Upper lobe of right lung (tissue), 1 donor: ENCODE measurements around the gene TYW1B. TPM values are rescaled to one million over a fixed set of nuclear protein-coding genes. Genes with fewer than 3 reads are reported as not detected.
"Not testable (repeated sequence)": the region's sequence is repeated elsewhere in the genome, so short reads cannot be mapped to it uniquely, and the experiment has no call there.

Source experiments
- ATAC-seq: fragments of 200-7000 bp; cut with Tn5 transposase; one replicate; pipeline ENCODE4 v1.9.1; 2020; ENCODE audit warnings: mild to moderate bottlenecking, moderate library complexity
- DNase-seq: peaks from one replicate; pipeline ENCODE4 v3.0.0-alpha.2; 2020
- H3K27ac ChIP-seq: fragments of 200-600 bp; one replicate; pipeline ENCODE4 v1.8.0; 2022
- H3K27me3 ChIP-seq: fragments of 200-600 bp; one replicate; pipeline ENCODE4 v1.8.0; 2022; ENCODE audit warnings: mild to moderate bottlenecking
- H3K36me3 ChIP-seq: fragments of 200-600 bp; one replicate; pipeline ENCODE4 v1.8.0; 2022
- H3K4me1 ChIP-seq: fragments of 200-600 bp; one replicate; pipeline ENCODE4 v1.8.0; 2022
- H3K4me3 ChIP-seq: fragments of 200-600 bp; one replicate; pipeline ENCODE4 v1.8.0; 2022; ENCODE audit warnings: mild to moderate bottlenecking
- H3K9me3 ChIP-seq: fragments of 200-600 bp; one replicate; pipeline ENCODE4 v1.8.0; 2022
- intact Hi-C: fragments of 100-400 bp; cut with DNase I; formaldehyde crosslinking; loops from one replicate; pipeline ENCODE4 v1.11.0; 2022
- total RNA-seq: library from RNA; stranded (reverse); fragmentation: NEBNext Ultra II Directional; extraction: Animal tissue kit (Norgen Biotek cat#: 25700); gene quantifications from one replicate; pipeline ENCODE4 v1.2.1, GENCODE V29; 2021
- TF ChIP-seq, protein P1 (sequence below): fragments of 200-600 bp; IDR thresholded peaks from one replicate; pipeline ENCODE4 v1.8.0; 2022; ENCODE audit warnings: antibody characterized with exemption
- donor health status: DM: no; HTN: yes; CAD: no; lungs with severe emphysema.

Gene TYW1B
- total RNA-seq, 1 donor from 2014 or later: 6.7 TPM

DNA sequence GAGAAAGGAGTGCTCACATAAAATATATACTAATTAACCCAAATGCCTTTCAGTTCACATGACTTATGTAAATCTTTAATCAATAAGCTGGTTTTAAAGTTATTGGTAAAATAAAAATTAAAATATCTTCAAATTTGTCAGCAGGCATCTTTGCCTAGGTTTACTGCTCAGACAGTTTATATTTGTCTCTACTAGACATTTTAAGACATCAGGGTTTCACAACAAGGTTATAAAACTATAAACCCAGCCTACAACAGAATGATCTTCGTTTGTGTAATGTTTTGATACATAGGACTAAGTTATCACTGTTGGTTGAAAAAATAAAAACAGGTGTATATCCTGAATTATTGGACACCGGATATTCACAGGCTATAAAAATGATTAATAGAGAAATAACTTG lies 67.4 kb downstream of the TYW1B start:
- no peak overlapping the region for H3K4me3 ChIP-seq
- H3K27ac ChIP-seq: no peak overlapping the region
- H3K36me3 ChIP-seq: no peaks in the 10 kb centered on the region
- no peaks in the 10 kb centered on the region for H3K9me3 ChIP-seq
- no peaks in the 10 kb centered on the region for H3K27me3 ChIP-seq
- TF ChIP-seq, protein P1, sequence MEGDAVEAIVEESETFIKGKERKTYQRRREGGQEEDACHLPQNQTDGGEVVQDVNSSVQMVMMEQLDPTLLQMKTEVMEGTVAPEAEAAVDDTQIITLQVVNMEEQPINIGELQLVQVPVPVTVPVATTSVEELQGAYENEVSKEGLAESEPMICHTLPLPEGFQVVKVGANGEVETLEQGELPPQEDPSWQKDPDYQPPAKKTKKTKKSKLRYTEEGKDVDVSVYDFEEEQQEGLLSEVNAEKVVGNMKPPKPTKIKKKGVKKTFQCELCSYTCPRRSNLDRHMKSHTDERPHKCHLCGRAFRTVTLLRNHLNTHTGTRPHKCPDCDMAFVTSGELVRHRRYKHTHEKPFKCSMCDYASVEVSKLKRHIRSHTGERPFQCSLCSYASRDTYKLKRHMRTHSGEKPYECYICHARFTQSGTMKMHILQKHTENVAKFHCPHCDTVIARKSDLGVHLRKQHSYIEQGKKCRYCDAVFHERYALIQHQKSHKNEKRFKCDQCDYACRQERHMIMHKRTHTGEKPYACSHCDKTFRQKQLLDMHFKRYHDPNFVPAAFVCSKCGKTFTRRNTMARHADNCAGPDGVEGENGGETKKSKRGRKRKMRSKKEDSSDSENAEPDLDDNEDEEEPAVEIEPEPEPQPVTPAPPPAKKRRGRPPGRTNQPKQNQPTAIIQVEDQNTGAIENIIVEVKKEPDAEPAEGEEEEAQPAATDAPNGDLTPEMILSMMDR: no peak
- intact Hi-C loops: no loop called here
- ATAC-seq (no peak), DNase-seq (no peak)
- H3K4me1 ChIP-seq: no peaks in the 10 kb centered on the region

DNA sequence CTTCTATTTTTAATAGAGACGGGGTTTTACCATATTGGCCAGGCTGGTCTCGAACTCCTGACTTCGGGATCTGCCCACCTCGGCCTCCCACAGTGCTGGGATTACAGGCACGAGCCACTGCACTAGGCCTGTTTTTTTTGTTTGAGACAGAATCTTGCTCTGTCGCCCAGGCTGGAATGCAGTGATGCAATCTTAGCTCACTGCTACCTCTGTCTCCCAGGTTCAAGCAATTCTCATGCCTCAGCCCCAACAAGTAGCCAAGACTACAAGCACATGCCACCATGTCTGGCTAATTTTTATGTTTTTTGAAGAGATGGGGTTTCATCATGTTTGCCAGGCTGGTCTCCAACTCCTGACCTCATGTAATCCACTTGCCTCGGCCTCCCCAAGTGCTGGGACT lies 73.7 kb downstream of the TYW1B start:
- DNase-seq (no peak), ATAC-seq (peak; percentile 54)
- Histone ChIP-seq H3K4me3 (no peak overlapping the region), H3K4me1 (no peaks in the 10 kb centered on the region), H3K36me3 (no peaks in the 10 kb centered on the region), H3K27ac (no peak overlapping the region), H3K27me3 (no peaks in the 10 kb centered on the region), H3K9me3 (no peaks in the 10 kb centered on the region)
- intact Hi-C loops: no loop called here
- TF ChIP-seq, protein P1: no peak

DNA sequence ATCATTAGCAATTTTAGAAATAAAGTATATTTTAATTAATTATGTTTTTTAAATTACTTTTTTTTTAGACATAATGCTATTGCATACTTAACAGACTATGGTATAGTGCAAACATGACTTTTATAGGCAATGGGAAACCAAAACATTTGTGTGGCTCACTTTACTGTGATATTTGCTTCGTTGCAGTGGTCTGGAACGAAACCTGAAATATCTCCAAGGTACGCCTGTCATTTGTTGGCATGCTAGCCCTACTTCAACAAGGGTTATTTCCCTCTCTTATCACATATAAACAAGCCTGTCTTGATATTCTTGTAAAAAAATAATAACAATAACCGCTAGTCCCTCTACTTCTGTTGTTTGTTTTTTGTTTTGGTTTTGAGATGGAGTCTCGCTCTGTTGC lies 74.2 kb downstream of the TYW1B start:
- no peak for ATAC-seq
- Histone ChIP-seq H3K36me3 (no peaks in the 10 kb centered on the region), H3K27ac (no peak overlapping the region), H3K27me3 (no peaks in the 10 kb centered on the region), H3K4me3 (no peak overlapping the region), H3K4me1 (no peaks in the 10 kb centered on the region), H3K9me3 (no peaks in the 10 kb centered on the region)
- TF ChIP-seq, protein P1: no peak
- no peak for DNase-seq
- intact Hi-C loops: no loop called here

DNA sequence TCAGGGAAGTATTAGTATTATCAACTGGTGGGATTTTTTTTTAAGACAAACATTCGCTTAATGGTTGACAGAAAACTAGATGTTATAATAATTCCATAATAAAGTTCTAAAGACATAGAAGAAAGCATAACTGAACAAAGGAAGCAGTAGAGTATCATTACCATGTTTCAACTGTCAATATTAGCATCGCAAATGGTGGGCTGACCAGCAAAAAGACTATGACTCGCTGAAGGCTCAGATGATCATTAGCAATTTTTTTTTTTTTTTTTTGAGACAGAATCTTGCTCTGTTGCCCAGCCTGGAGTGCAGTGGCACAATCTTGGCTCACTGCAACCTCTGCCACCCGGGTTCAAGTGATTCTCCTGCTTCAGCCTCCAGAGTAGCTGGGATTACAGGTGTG lies 74.8 kb downstream of the TYW1B start:
- H3K4me1 ChIP-seq, H3K27me3 ChIP-seq, H3K27ac ChIP-seq, DNase-seq, ATAC-seq, H3K9me3 ChIP-seq, intact Hi-C loops, H3K4me3 ChIP-seq, H3K36me3 ChIP-seq: not testable (repeated sequence)

DNA sequence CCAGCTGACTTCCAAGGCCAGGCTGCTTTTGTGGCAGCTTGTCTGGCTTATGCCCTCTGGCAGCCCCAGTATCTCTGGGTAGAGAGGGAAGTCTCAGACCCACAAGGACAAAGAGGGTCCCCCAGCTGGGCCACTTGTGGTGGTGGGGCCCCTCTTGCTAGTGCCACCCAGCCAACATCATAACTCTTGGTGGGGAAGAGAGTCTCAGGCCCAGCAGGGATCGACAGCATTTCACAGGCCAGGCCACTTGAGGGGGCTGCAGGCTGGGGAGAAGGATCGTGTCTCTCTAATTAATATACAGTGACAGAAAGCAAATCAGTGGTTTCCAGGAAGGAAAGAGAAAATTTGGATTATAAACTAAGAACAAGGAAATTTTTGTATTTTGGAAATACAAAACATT lies 76.0 kb downstream of the TYW1B start:
- H3K9me3 ChIP-seq: no peaks in the 10 kb centered on the region
- intact Hi-C loops: no loop called here

DNA sequence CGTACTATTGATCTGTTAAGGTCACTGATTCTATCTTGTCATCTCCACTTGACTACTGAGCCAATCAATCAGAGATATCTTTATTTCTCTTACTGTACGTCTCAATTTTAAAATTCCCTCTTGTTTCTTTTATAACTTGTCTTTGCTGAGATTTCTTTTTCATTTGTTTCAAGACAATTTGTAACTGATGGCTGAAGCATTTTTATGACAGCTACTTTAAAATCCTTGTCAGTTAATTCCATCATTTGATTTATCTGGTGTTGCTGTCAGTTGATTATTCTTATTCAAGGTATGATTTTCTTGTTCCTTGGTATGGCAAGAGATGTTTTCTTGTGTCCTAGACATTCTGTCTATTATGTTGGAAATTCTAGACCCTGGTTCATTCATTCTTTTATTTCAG lies 76.6 kb downstream of the TYW1B start:
- Histone ChIP-seq H3K4me3 (no peak overlapping the region), H3K27ac (no peak overlapping the region), H3K36me3 (no peaks in the 10 kb centered on the region), H3K9me3 (no peaks in the 10 kb centered on the region), H3K27me3 (no peaks in the 10 kb centered on the region), H3K4me1 (no peaks in the 10 kb centered on the region)
- DNase-seq: no peak
- ATAC-seq: no peak
- intact Hi-C loops: no loop called here
- TF ChIP-seq, protein P1: no peak

More for the DNA sequence above, 76.0 kb downstream of the TYW1B start:
- Histone ChIP-seq H3K36me3 (no peaks in the 10 kb centered on the region), H3K4me1 (no peaks in the 10 kb centered on the region), H3K4me3 (no peak overlapping the region), H3K27ac (no peak overlapping the region), H3K27me3 (no peaks in the 10 kb centered on the region)
- TF ChIP-seq, protein P1: no peak
- DNase-seq (no peak), ATAC-seq (no peak)

DNA sequence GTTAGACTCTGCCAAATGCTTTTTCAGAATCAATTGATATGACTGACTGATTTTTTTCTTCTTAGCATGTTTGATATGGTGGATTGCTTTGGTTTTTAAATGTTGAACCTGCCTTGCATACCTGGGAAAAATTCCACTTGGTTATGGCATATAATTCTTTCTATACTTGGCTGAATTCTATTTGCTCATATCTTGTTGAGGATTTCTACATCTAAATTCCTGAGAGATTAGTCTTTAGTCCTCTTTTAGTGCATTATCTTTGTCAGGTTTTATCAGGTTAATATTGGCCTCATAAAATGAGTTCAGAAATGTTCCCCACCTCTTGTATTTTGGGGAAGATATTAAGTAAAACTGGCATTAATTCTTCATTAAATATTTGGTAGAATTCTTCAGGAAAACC lies 79.4 kb downstream of the TYW1B start:
- H3K27me3 ChIP-seq, H3K4me1 ChIP-seq, H3K4me3 ChIP-seq, DNase-seq, ATAC-seq, intact Hi-C loops, H3K27ac ChIP-seq, H3K36me3 ChIP-seq, H3K9me3 ChIP-seq: not testable (repeated sequence)

DNA sequence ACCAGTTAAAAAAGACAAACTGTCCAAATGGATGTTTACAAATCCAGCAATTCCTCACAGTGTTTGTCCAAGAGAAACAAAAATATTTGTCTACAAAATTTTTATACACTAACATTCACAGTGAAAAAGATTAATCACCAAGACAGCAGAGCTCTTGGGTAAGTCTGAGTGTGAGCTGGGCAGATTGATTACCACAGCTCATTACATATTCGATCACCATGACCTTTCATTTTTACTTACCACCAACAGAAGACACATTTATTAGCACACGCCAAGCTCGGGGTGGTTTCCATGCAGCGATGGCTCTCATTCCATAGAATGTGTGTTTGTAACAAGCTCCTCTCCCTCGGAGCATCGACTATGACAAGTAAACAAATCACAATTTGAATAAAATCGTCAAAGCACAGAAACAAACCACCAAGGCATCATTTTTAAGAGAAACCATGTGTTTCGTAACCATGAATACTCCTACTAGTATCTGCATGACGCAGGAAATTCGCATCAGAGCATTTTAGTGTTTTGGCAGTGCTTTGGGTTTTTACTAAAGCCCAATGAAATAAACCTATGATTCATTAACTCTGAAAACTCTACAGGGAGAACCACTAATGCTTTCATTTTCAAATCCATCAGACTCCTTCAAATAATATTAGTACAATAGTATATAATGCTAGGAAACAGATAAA lies 83.6 kb downstream of the TYW1B start:
- ATAC-seq, intact Hi-C loops: not testable (repeated sequence)
- peak overlapping the region; percentile 28 for H3K4me3 ChIP-seq

DNA sequence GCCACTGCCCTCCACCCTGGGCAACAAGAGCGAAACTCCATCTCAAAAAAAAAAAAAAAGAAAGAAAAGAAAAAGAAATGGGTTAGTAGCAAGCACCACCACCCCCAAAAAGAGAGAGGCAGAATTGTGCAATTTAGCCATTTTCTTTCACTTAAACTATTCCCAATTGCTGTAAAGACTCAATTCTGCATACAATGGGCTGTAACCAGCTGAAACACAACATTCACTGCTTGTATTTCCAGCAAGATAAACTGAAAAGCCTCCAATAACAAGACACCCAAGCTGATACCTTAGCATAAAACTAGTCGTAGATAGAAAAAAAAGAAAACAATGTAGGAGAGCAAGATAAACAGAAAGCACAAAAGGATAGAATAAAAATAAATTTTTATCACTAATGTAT lies 84.2 kb downstream of the TYW1B start:
- H3K27ac ChIP-seq, intact Hi-C loops, H3K4me1 ChIP-seq, H3K4me3 ChIP-seq, H3K9me3 ChIP-seq, ATAC-seq, DNase-seq, H3K27me3 ChIP-seq, H3K36me3 ChIP-seq: not testable (repeated sequence)

More for the DNA sequence above, 83.6 kb downstream of the TYW1B start:
- not testable (repeated sequence) for H3K27me3 ChIP-seq, DNase-seq, H3K4me1 ChIP-seq, H3K9me3 ChIP-seq, H3K27ac ChIP-seq, H3K36me3 ChIP-seq
